ENCODE measurements around the gene POLE4. TPM values are rescaled to one million over a fixed set of nuclear protein-coding genes. Genes with fewer than 3 reads are reported as not detected.

POLE4 gene
- total RNA-seq, 1 experiment from 2014 or later, result 34.4 TPM

DNA sequence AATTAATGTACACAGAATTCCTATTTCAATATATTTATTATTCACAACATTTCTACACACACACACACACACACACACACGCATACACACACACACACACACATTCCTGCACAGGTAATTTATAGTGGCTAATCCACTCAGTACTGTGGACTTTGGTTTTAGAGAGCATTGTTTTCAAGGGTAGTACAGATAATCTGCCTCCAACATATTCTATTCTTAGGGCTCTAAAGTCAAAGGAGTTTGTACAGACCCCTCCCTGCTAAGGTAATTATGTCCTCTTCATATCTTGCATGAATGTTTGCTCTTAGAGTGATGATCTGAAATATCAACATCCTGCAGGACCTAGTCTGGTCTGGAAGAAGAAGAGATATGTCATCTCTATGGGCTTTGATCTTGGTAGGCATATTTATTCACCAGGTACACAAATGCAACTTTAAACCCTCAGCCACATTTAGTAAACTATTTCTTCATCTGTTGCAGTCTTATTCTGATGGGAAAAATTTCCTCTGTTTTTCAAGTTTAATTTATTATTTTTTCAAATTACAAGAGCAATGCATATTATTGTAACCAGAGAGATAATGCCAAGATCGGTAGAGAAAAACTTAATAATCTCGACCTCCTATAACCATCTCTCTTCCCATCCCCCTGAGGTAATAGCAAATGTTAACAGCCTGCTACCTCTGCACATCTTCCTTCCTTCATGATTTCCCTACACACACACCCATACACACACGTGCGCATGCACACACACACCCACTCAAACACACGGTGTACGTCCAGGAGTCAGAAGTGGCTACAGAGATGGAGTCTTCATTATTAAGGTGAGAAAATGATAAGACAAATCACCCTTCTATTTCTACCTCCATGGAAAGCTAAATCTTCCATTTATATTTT is 18.3 kb upstream of the POLE4 start:
- Histone ChIP-seq H3K79me1 (ENCODE audit: insufficient read depth, low read depth, low read length, poor library complexity, severe bottlenecking) (no peaks in the 10 kb centered on the region), H2AK5ac (ENCODE audit: insufficient read length, low read length) (no peak overlapping the region), H3K18ac (ENCODE audit: insufficient read length, low read depth, low read length) (no peak overlapping the region), H3K4me1 (ENCODE audit: insufficient read depth, low read length) (no peaks in the 10 kb centered on the region), H3K27ac (ENCODE audit: insufficient read length, low read depth, low read length) (no peak overlapping the region), H3K56ac (ENCODE audit: insufficient read length, low read depth, low read length) (no peak overlapping the region), H3K27me3 (ENCODE audit: insufficient read depth, low read length) (no peaks in the 10 kb centered on the region), H4K91ac (ENCODE audit: insufficient read length, low read depth, low read length) (no peak overlapping the region), H3K79me2 (ENCODE audit: insufficient read depth, low read length) (no peaks in the 10 kb centered on the region), H2AFZ (ENCODE audit: low read length) (no peak overlapping the region), H2BK5ac (ENCODE audit: insufficient read length, low read length) (no peak overlapping the region), H2BK20ac (ENCODE audit: low read depth, low read length, poor library complexity, severe bottlenecking) (no peak overlapping the region), H2BK15ac (ENCODE audit: low read depth, low read length) (no peak overlapping the region), H2BK120ac (ENCODE audit: low read depth, low read length, poor library complexity, severe bottlenecking) (no peak overlapping the region), H3K9ac (ENCODE audit: extremely low read depth, insufficient read length, low read length) (no peak overlapping the region), H3K4ac (ENCODE audit: low read depth, low read length) (no peak overlapping the region), H4K8ac (replicated peaks; ENCODE audit: insufficient read length, low read depth, low read length) (no peak overlapping the region), H3K9me3 (ENCODE audit: control insufficient read depth, low read depth, low read length) (no peaks in the 10 kb centered on the region), H2BK12ac (ENCODE audit: insufficient read length, low read depth, low read length) (no peak overlapping the region), H3T11ph (ENCODE audit: low read length) (no peak overlapping the region), H4K20me1 (ENCODE audit: control insufficient read depth, insufficient read depth, insufficient read length) (no peaks in the 10 kb centered on the region), H3K23me2 (ENCODE audit: insufficient read length, low read depth, low read length, poor library complexity, severe bottlenecking) (no peaks in the 10 kb centered on the region), H3K4me2 (ENCODE audit: insufficient read depth, insufficient read length, low read length) (no peak overlapping the region), H4K5ac (ENCODE audit: insufficient read length, low read depth, low read length) (no peak overlapping the region), H3K23ac (ENCODE audit: insufficient read length, low read depth, low read length) (no peak overlapping the region), H3K14ac (ENCODE audit: insufficient read depth, low read length) (no peak overlapping the region)
- Mint-ChIP-seq H3K4me3 (no peak overlapping the region), H3K36me3 (ENCODE audit: insufficient read depth in 1 of 3, low read depth in 3 of 3) (no peaks in the 10 kb centered on the region), H3K27ac (no peak overlapping the region), H3K9me3 (no peaks in the 10 kb centered on the region), H3K4me1 (no peaks in the 10 kb centered on the region; a peak in 1 of 4 replicates), H3K27me3 (ENCODE audit: low read depth) (no peaks in the 10 kb centered on the region)
- 80% methylated on average over 1 of the region's 7 CpGs for WGBS (ENCODE audit: extremely low coverage, insufficient read length, low lambda C conversion rate)
- TF ChIP-seq CTCF (conservative IDR thresholded peaks at IDR 0.05), result no peak
- no peak for DNase-seq

Measured in H9 (cell line).